Osteocyte (in vitro differentiated cells): ENCODE measurements around the gene SLC5A6. TPM values are rescaled to one million over a fixed set of nuclear protein-coding genes. Genes with fewer than 3 reads are reported as not detected.

ENCODE experiments used
- DNase-seq: peaks from one replicate; pipeline ENCODE4 v3.0.0; 2021; ENCODE audit warnings: mixed read lengths; ENCODE audit not compliant: unreplicated experiment; ENCODE audit errors: extremely low spot score
- H3K27ac Mint-ChIP-seq: one replicate; pipeline ENCODE4 v1.8.0; 2021; ENCODE audit warnings: mild to moderate bottlenecking, mixed read lengths; ENCODE audit not compliant: unreplicated experiment
- H3K27me3 Mint-ChIP-seq: one replicate; pipeline ENCODE4 v1.8.0; 2021; ENCODE audit warnings: mixed read lengths; ENCODE audit not compliant: unreplicated experiment
- H3K36me3 Mint-ChIP-seq: one replicate; pipeline ENCODE4 v1.8.0; 2021; ENCODE audit warnings: mixed read lengths; ENCODE audit not compliant: unreplicated experiment
- H3K4me1 Mint-ChIP-seq: one replicate; pipeline ENCODE4 v1.8.0; 2021; ENCODE audit warnings: mixed read lengths; ENCODE audit not compliant: unreplicated experiment
- H3K4me3 Mint-ChIP-seq: one replicate; pipeline ENCODE4 v1.8.0; 2021; ENCODE audit warnings: mild to moderate bottlenecking, moderate library complexity, mixed read lengths; ENCODE audit not compliant: unreplicated experiment
- H3K9me3 Mint-ChIP-seq: one replicate; pipeline ENCODE4 v1.8.0; 2021; ENCODE audit warnings: mixed read lengths; ENCODE audit not compliant: unreplicated experiment
- CTCF ChIP-seq: fragments of 200-600 bp; sonication (generic); IDR thresholded peaks from 2 replicates; pipeline ENCODE4 v1.5.0; 2021; ENCODE audit warnings: antibody characterized with exemption, mild to moderate bottlenecking, moderate library complexity
- total RNA-seq: library from RNA; stranded (reverse); gene quantifications from 2 replicates; pipeline ENCODE4 v1.2.1, GENCODE V29; 2021

SLC5A6 gene
- total RNA-seq, 1 donor from 2014 or later = 33.3 TPM

- H3K9me3 Mint-ChIP-seq = no peaks in the 10 kb centered on the region
- peaks cover 13% of the 10 kb centered on the region for H3K4me1 Mint-ChIP-seq
- no peak overlapping the region for H3K27ac Mint-ChIP-seq
- no peaks in the 10 kb centered on the region for H3K36me3 Mint-ChIP-seq
- DNase-seq = no peak
- peaks cover 40% of the 10 kb centered on the region for H3K27me3 Mint-ChIP-seq
- no peak for TF ChIP-seq CTCF
- no peak overlapping the region for H3K4me3 Mint-ChIP-seq
Measured at GRCh38 chr2:27255187-27255586, 43.1 kb upstream of the SLC5A6 start.

GRCh38 chr2:27251766-27252165 lies 39.7 kb upstream of the SLC5A6 start:
- Mint-ChIP-seq H3K27ac (no peak overlapping the region), H3K27me3 (peaks cover 17% of the 10 kb centered on the region), H3K4me3 (no peak overlapping the region), H3K4me1 (peaks cover 19% of the 10 kb centered on the region), H3K9me3 (no peaks in the 10 kb centered on the region), H3K36me3 (no peaks in the 10 kb centered on the region)
- TF ChIP-seq CTCF = no peak
- no peak for DNase-seq

GRCh38 chr2:27250652-27251379 lies 38.7 kb upstream of the SLC5A6 start:
- H3K27me3 Mint-ChIP-seq = peaks cover 14% of the 10 kb centered on the region
- no peaks in the 10 kb centered on the region for H3K9me3 Mint-ChIP-seq
- TF ChIP-seq CTCF = no peak
- H3K27ac Mint-ChIP-seq = no peak overlapping the region
- peaks cover 16% of the 10 kb centered on the region for H3K4me1 Mint-ChIP-seq
- no peak for DNase-seq
- H3K4me3 Mint-ChIP-seq = no peak overlapping the region
- no peaks in the 10 kb centered on the region for H3K36me3 Mint-ChIP-seq

- H3K36me3 Mint-ChIP-seq = no peaks in the 10 kb centered on the region
- H3K9me3 Mint-ChIP-seq = no peaks in the 10 kb centered on the region
- no peak overlapping the region for H3K27ac Mint-ChIP-seq
- peaks cover 9% of the 10 kb centered on the region for H3K4me1 Mint-ChIP-seq
- H3K27me3 Mint-ChIP-seq = peaks cover 14% of the 10 kb centered on the region
- peak; percentile 64 for TF ChIP-seq CTCF
- H3K4me3 Mint-ChIP-seq = no peak overlapping the region
- DNase-seq = no peak
Measured at GRCh38 chr2:27249891-27250651, 38.0 kb upstream of the SLC5A6 start.

GRCh38 chr2:27249159-27249890 lies 37.3 kb upstream of the SLC5A6 start:
- Mint-ChIP-seq H3K27ac (no peak overlapping the region), H3K4me3 (no peak overlapping the region), H3K9me3 (no peaks in the 10 kb centered on the region), H3K27me3 (peaks cover 14% of the 10 kb centered on the region), H3K36me3 (peaks cover 1% of the 10 kb centered on the region), H3K4me1 (peaks cover 7% of the 10 kb centered on the region)
- DNase-seq = no peak
- TF ChIP-seq CTCF = no peak
